Measurements from ENCODE around the gene ZBTB46. TPM values are rescaled to one million over a fixed set of nuclear protein-coding genes. Genes with fewer than 3 reads are reported as not detected.

ZBTB46 gene
- total RNA-seq, 1 experiment from 2014 or later = 18.9 TPM

DNA sequence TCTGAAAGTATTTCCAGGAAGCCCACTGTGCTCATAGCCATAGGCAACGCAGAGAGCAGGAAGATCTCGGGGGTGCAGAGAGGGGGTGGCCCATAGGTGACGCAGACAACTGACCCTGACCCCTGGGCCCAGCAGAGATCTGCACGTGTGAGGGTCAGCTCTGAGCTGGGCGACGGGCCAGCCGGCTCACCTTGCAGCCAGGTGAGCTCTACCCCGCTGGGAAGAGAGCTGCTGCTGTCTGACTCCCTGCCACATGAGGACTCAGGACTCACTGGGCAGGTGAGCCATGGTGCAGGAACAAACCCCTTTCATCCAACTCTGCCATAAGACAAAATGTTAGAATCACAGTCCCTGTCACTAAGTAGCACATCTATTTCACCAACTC, 19.6 kb downstream of the ZBTB46 start:
- peak overlapping the region; percentile 23; the same call in 1 of the 2 replicates for H3K27ac Mint-ChIP-seq

More for the DNA sequence above, 19.6 kb downstream of the ZBTB46 start:
- DNase-seq (ENCODE audit: low spot score) (no peak), ATAC-seq (no peak)
- H3K9me3 Mint-ChIP-seq = peaks cover 4% of the 10 kb centered on the region; the same call in 1 of the 2 replicates
- ChIA-PET POLR2A (no interaction called here), CTCF (interaction anchor here (1.4 to 2.3 kb wide), 2 partner anchors 25 to 36 kb away, joined by 6 to 10 read pairs; no protein-coding TSS in a partner anchor)
- no peaks in the 10 kb centered on the region for H3K36me3 Mint-ChIP-seq
- H3K27me3 Mint-ChIP-seq (ENCODE audit: low read depth) = no peaks in the 10 kb centered on the region
- H3K4me1 Mint-ChIP-seq = no peaks in the 10 kb centered on the region
- no peak overlapping the region for H3K4me3 Mint-ChIP-seq
- TF ChIP-seq CREM (CRISPR knock-in tag; IDR thresholded peaks at IDR 0.05) (no peak), HMGA2 (CRISPR knock-in tag; IDR thresholded peaks at IDR 0.05) (no peak), ZNF121 (CRISPR knock-in tag; IDR thresholded peaks at IDR 0.05) (no peak), MXD4 (CRISPR knock-in tag; IDR thresholded peaks at IDR 0.05; ENCODE audit: borderline replicate concordance) (no peak), JUN (CRISPR knock-in tag; IDR thresholded peaks at IDR 0.05) (no peak), KAT7 (CRISPR knock-in tag; IDR thresholded peaks at IDR 0.05; ENCODE audit: borderline replicate concordance) (no peak), SMAD4 (CRISPR knock-in tag; IDR thresholded peaks at IDR 0.05) (no peak)
- TF ChIP-seq, protein P1, sequence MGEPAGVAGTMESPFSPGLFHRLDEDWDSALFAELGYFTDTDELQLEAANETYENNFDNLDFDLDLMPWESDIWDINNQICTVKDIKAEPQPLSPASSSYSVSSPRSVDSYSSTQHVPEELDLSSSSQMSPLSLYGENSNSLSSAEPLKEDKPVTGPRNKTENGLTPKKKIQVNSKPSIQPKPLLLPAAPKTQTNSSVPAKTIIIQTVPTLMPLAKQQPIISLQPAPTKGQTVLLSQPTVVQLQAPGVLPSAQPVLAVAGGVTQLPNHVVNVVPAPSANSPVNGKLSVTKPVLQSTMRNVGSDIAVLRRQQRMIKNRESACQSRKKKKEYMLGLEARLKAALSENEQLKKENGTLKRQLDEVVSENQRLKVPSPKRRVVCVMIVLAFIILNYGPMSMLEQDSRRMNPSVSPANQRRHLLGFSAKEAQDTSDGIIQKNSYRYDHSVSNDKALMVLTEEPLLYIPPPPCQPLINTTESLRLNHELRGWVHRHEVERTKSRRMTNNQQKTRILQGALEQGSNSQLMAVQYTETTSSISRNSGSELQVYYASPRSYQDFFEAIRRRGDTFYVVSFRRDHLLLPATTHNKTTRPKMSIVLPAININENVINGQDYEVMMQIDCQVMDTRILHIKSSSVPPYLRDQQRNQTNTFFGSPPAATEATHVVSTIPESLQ (CRISPR knock-in tag; IDR thresholded peaks at IDR 0.05) = no peak
- TF ChIP-seq, protein P2, sequence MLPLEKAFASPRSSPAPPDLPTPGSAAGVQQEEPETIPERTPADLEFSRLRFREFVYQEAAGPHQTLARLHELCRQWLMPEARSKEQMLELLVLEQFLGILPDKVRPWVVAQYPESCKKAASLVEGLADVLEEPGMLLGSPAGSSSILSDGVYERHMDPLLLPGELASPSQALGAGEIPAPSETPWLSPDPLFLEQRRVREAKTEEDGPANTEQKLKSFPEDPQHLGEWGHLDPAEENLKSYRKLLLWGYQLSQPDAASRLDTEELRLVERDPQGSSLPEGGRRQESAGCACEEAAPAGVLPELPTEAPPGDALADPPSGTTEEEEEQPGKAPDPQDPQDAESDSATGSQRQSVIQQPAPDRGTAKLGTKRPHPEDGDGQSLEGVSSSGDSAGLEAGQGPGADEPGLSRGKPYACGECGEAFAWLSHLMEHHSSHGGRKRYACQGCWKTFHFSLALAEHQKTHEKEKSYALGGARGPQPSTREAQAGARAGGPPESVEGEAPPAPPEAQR (CRISPR knock-in tag; IDR thresholded peaks at IDR 0.05) = no peak
- TF ChIP-seq, protein P3, sequence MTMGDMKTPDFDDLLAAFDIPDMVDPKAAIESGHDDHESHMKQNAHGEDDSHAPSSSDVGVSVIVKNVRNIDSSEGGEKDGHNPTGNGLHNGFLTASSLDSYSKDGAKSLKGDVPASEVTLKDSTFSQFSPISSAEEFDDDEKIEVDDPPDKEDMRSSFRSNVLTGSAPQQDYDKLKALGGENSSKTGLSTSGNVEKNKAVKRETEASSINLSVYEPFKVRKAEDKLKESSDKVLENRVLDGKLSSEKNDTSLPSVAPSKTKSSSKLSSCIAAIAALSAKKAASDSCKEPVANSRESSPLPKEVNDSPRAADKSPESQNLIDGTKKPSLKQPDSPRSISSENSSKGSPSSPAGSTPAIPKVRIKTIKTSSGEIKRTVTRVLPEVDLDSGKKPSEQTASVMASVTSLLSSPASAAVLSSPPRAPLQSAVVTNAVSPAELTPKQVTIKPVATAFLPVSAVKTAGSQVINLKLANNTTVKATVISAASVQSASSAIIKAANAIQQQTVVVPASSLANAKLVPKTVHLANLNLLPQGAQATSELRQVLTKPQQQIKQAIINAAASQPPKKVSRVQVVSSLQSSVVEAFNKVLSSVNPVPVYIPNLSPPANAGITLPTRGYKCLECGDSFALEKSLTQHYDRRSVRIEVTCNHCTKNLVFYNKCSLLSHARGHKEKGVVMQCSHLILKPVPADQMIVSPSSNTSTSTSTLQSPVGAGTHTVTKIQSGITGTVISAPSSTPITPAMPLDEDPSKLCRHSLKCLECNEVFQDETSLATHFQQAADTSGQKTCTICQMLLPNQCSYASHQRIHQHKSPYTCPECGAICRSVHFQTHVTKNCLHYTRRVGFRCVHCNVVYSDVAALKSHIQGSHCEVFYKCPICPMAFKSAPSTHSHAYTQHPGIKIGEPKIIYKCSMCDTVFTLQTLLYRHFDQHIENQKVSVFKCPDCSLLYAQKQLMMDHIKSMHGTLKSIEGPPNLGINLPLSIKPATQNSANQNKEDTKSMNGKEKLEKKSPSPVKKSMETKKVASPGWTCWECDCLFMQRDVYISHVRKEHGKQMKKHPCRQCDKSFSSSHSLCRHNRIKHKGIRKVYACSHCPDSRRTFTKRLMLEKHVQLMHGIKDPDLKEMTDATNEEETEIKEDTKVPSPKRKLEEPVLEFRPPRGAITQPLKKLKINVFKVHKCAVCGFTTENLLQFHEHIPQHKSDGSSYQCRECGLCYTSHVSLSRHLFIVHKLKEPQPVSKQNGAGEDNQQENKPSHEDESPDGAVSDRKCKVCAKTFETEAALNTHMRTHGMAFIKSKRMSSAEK (CRISPR knock-in tag; IDR thresholded peaks at IDR 0.05; ENCODE audit: borderline replicate concordance) = no peak
- TF ChIP-seq, protein P4, sequence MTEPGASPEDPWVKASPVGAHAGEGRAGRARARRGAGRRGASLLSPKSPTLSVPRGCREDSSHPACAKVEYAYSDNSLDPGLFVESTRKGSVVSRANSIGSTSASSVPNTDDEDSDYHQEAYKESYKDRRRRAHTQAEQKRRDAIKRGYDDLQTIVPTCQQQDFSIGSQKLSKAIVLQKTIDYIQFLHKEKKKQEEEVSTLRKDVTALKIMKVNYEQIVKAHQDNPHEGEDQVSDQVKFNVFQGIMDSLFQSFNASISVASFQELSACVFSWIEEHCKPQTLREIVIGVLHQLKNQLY (CRISPR knock-in tag; IDR thresholded peaks at IDR 0.05) = no peak
- TF ChIP-seq, protein P5, sequence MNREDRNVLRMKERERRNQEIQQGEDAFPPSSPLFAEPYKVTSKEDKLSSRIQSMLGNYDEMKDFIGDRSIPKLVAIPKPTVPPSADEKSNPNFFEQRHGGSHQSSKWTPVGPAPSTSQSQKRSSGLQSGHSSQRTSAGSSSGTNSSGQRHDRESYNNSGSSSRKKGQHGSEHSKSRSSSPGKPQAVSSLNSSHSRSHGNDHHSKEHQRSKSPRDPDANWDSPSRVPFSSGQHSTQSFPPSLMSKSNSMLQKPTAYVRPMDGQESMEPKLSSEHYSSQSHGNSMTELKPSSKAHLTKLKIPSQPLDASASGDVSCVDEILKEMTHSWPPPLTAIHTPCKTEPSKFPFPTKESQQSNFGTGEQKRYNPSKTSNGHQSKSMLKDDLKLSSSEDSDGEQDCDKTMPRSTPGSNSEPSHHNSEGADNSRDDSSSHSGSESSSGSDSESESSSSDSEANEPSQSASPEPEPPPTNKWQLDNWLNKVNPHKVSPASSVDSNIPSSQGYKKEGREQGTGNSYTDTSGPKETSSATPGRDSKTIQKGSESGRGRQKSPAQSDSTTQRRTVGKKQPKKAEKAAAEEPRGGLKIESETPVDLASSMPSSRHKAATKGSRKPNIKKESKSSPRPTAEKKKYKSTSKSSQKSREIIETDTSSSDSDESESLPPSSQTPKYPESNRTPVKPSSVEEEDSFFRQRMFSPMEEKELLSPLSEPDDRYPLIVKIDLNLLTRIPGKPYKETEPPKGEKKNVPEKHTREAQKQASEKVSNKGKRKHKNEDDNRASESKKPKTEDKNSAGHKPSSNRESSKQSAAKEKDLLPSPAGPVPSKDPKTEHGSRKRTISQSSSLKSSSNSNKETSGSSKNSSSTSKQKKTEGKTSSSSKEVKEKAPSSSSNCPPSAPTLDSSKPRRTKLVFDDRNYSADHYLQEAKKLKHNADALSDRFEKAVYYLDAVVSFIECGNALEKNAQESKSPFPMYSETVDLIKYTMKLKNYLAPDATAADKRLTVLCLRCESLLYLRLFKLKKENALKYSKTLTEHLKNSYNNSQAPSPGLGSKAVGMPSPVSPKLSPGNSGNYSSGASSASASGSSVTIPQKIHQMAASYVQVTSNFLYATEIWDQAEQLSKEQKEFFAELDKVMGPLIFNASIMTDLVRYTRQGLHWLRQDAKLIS (CRISPR knock-in tag; IDR thresholded peaks at IDR 0.05; ENCODE audit: borderline replicate concordance) = no peak
- TF ChIP-seq, protein P6, sequence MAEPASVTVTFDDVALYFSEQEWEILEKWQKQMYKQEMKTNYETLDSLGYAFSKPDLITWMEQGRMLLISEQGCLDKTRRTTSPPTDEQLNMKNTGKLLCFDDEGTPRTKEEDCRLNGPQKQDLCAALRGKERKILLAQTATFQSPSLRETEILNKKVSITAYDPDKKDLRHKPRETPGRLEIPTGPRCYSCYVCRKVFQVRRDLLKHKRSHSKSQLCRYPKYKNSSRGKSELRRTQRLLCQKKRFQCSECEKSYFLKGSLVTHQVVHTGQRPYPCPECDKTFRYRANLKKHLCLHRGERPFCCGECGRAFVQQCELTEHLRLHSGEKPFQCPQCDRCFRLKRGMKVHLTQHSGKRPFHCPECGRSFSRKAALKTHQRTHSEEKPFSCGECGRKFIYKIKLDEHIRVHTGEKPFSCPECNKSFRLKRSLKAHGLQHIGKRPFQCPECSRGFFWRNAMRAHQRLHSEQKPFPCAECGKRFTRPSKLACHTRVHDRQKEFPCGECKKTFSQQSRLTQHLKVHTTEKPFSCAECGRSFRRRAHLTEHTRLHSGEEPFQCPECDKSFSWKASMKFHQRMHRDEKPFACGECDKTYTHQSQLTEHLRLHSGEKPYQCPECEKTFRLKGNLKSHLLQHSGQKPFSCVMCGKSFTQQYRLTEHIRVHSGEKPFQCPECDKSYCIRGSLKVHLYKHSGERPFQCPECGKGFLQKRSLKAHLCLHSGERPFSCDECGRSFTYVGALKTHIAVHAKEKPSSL (CRISPR knock-in tag; conservative IDR thresholded peaks at IDR 0.05) = no peak
- TF ChIP-seq, protein P7, sequence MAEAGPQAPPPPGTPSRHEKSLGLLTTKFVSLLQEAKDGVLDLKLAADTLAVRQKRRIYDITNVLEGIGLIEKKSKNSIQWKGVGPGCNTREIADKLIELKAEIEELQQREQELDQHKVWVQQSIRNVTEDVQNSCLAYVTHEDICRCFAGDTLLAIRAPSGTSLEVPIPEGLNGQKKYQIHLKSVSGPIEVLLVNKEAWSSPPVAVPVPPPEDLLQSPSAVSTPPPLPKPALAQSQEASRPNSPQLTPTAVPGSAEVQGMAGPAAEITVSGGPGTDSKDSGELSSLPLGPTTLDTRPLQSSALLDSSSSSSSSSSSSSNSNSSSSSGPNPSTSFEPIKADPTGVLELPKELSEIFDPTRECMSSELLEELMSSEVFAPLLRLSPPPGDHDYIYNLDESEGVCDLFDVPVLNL (CRISPR knock-in tag; IDR thresholded peaks at IDR 0.05; ENCODE audit: borderline replicate concordance, low read depth) = no peak
